GDM1 (cell line): ENCODE measurements around the gene TAB3.
"Not testable (repeated sequence)": the region's sequence is repeated elsewhere in the genome, so short reads cannot be mapped to it uniquely, and the experiment has no call there.

Experiments
- DNase-seq: peaks from one replicate; lab custom pipeline; 2025; lab: John Stamatoyannopoulos, UW

The TAB3 gene

DNA sequence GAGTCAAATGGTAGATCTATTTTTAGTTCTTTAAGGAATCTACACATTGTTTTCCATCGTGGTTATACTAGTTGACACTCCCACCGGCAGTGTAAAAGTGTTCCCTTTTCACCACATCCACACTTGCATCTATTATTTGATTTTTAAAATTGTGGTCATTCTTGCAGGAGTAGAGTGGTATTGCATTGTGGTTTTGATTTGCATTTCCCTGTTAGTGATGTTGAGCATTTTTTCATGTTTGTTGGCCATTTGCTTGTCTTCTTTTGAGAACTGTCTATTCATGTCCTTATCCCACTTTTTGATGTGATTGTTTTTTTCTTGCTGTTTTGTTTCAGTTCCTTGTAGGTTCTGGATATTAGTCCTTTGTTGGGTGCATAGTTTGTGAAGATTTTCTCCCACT lies 70.0 kb downstream of the TAB3 start:
- no peak for DNase-seq

GRCh38 chrX:30816079-30816478 lies 73.0 kb downstream of the TAB3 start:
- DNase-seq: no peak

DNA sequence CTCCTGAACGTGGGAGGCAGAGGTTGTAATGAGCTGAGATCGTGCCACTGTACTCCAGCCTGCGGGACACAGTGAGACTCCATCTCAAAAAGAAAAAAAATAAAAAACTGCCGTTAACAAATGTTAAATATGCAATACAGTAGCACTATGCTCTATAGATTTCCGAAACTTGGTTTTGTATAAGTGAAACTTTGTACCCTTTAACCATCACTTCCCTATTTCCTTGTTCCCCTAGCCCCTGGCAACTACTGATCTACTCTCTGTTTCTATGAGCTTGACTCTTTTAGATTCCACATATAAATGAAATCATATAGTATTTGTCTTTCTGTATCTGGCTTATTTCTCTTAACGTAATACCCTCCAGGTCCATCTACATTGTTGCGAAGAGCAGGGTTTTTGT lies 74.1 kb downstream of the TAB3 start:
- DNase-seq: no peak

GRCh38 chrX:30812326-30812725 lies 76.7 kb downstream of the TAB3 start:
- no peak for DNase-seq

- DNase-seq: no peak
Measured at GRCh38 chrX:30806187-30806728, 82.8 kb downstream of the TAB3 start.

GRCh38 chrX:30804462-30804861 lies 84.6 kb downstream of the TAB3 start:
- DNase-seq: no peak

DNA sequence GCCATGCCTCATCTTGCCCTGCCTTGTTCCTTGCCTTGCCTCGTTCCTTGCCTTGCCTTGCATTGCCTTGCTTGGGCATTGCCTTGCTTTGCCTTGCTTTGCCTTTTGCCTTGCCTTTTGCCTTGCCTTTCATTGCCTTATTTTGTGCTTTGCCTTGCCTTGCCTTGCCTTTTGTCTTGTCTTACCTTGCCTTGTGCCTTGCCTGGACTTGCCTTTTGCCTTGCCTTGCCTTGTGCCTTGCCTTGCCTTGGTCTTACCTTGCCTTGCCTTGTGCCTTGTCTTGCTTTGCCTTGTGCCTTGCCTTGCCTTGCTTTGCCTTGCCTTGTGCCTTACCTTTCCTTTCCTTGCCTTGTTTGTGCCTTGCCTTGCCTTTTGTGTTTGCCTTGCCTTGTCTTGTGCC lies 88.2 kb downstream of the TAB3 start:
- DNase-seq: no peak

GRCh38 chrX:30799327-30799726 lies 89.7 kb downstream of the TAB3 start:
- no peak for DNase-seq

GRCh38 chrX:30798810-30799209 lies 90.2 kb downstream of the TAB3 start:
- no peak for DNase-seq

DNA sequence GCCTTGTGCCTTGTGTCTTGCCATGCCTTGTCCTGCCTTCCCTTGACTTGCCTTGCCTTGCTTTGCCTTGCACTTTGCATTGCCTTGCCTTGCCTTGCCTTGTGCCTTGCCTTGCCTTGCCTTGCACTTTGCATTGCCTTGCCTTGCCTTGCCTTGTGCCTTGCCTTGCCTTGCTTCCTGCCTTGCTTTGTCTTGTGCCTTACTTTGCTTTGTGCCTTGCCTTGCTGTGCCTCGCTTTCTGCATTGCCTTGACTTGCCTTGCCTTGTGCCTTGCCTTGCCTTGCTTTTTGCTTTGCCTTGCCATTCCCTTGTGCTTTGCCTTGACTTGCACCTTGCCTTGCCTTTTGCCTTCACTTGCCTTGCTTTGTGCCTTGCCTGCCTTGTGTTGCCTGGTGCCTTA lies 91.8 kb downstream of the TAB3 start:
- DNase-seq: not testable (repeated sequence)

GRCh38 chrX:30795981-30796958 lies 92.8 kb downstream of the TAB3 start:
- DNase-seq: no peak

GRCh38 chrX:30794497-30794896 lies 94.6 kb downstream of the TAB3 start:
- no peak for DNase-seq

- DNase-seq: no peak
Measured at GRCh38 chrX:30793767-30794103, 95.3 kb downstream of the TAB3 start.

GRCh38 chrX:30793075-30793766 lies 95.8 kb downstream of the TAB3 start:
- DNase-seq: no peak

- DNase-seq: no peak
Measured at GRCh38 chrX:30791296-30792278, 97.5 kb downstream of the TAB3 start.

GRCh38 chrX:30787012-30787411 lies 102.0 kb downstream of the TAB3 start:
- DNase-seq: no peak

DNA sequence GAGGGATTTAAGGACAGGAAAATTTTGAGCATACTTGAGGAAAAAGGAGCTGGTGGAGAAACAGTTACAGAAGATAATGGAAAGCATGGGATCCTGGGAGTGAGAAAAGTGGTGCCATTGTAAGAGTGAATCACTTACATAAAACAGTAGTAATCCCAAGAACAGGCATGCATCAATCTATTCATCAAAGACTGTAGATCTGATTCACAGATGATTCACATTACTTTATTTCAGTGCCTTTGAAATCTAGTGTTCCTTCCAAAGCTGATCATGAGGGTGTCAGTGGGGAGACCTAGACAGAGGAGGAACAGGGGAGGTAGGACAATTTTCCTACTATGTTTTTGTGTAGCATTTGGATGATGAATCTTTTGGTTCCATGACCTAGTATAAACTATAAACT lies 102.7 kb downstream of the TAB3 start:
- DNase-seq: no peak

DNA sequence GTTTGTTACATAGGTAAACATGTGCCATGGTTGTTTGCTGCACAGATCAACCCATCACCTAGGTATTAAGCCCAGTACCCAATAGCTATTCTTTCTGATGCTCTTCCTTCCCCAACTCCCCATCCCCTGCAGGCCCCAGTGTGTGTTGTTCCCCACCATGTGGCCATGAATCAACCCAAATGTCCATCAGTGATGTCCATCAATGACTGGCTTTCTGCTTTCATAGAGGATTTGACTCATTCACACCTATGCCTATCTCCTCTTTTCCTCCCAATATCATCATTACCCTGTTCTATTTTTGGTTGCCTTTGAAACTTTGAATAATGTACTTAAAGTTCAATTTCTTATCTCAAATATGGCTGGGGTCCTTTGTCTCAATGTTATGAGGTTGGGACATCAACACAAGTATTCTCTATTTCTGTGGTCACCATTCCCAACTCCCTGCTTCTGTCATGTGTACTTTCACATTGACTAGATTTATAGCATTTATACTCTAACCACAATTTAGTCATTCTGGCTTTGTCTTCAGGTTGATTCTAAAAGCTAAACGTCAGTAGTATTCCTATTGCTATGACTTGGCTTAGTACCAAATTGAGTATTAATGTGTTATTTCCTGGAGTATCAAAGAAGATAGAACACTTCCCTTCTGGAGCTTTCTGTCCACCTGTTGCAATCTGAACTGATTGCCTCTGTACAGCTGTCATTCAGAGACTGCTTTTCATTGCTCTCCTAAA lies 107.2 kb downstream of the TAB3 start:
- no peak for DNase-seq

- DNase-seq: no peak
Measured at GRCh38 chrX:30779453-30780030, 109.5 kb downstream of the TAB3 start.

GRCh38 chrX:30777575-30777974 lies 111.5 kb downstream of the TAB3 start:
- no peak for DNase-seq
